Spleen (tissue), 7 donors: ENCODE data around the gene C10orf105.

ENCODE experiments used
- POLR2A ChIP-seq, 3 donors: fragments of 450-650 bp; IDR thresholded peaks; one replicate each; pipeline ENCODE4 v1.5.1; 2017; ENCODE audit warnings: antibody characterized with exemption in 3 of 3, mild to moderate bottlenecking in 1 of 3
- POLR2AphosphoS5 ChIP-seq, 3 donors: sonication (generic); formaldehyde crosslinking; IDR thresholded peaks; one replicate each; pipeline ENCODE4 v1.5.1; 2017; ENCODE audit warnings: antibody characterized with exemption in 3 of 3
- TF ChIP-seq, protein P1 (sequence below), 11 experiments: fragments of 200-600 bp in 7 of 11; fragments of 450-650 bp in 4 of 11; sonication (generic) in 4 of 11; IDR thresholded peaks in 8 of 11; conservative IDR thresholded peaks in 3 of 11; 1 replicate in 7 of 11; 2 replicates in 4 of 11; pipeline versions ENCODE4 v1.4.0 to v1.8.0; 2016 to 2021; ENCODE audit warnings: antibody characterized with exemption in 11 of 11, inconsistent platforms in 4 of 11, mild to moderate bottlenecking in 1 of 11
- donor health status: DM: no; HTN: no; CAD: no; lungs with moderate emphysema.
- donor health status: DM: no; HTN: no; CAD: no.
- donor health status: DM: no; HTN: no; CAD: no.

DNA sequence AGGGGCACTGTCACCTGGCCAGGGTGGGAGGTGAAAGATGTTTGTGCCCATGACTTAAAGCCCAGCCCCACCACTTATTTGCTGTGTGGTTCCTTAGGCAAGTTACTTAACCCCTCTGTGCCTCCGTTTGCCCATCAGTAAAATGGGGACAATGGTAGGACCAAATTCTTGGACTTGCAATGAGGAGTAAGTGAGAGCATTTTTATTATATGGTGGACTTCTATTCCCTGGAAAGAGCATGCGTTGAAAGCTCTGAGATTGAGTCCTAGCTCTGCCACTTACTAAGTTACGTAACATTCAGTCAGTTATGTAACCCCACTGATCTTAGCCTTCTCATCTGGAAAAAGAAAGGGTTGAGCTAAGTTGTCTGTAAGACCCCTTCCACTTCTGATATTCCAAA is 35.0 kb upstream of the C10orf105 start:
- TF ChIP-seq, protein P1, sequence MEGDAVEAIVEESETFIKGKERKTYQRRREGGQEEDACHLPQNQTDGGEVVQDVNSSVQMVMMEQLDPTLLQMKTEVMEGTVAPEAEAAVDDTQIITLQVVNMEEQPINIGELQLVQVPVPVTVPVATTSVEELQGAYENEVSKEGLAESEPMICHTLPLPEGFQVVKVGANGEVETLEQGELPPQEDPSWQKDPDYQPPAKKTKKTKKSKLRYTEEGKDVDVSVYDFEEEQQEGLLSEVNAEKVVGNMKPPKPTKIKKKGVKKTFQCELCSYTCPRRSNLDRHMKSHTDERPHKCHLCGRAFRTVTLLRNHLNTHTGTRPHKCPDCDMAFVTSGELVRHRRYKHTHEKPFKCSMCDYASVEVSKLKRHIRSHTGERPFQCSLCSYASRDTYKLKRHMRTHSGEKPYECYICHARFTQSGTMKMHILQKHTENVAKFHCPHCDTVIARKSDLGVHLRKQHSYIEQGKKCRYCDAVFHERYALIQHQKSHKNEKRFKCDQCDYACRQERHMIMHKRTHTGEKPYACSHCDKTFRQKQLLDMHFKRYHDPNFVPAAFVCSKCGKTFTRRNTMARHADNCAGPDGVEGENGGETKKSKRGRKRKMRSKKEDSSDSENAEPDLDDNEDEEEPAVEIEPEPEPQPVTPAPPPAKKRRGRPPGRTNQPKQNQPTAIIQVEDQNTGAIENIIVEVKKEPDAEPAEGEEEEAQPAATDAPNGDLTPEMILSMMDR (IDR thresholded peaks at IDR 0.05 in 8 of 11, conservative IDR thresholded peaks at IDR 0.05 in 3 of 11), result no peak
- TF ChIP-seq POLR2A (IDR thresholded peaks at IDR 0.05) (no peak), POLR2AphosphoS5 (IDR thresholded peaks at IDR 0.05) (no peak)
